Panc1 (cell line): Measurements from ENCODE around the gene HOXA11.

ENCODE experiments used
- CTCF ChIP-seq: fragments of 450-650 bp; IDR thresholded peaks from 2 replicates; pipeline ENCODE4 v1.5.1; 2017; ENCODE audit warnings: mild to moderate bottlenecking
- POLR2AphosphoS5 ChIP-seq: IDR thresholded peaks from 2 replicates; pipeline ENCODE4 v1.6.1; 2012; ENCODE audit warnings: mild to moderate bottlenecking, low read depth, low read length, moderate library complexity
- SIN3A ChIP-seq: IDR thresholded peaks from 2 replicates; pipeline ENCODE4 v1.6.1; 2012; ENCODE audit warnings: low read depth, mild to moderate bottlenecking, low read length, moderate library complexity, borderline replicate concordance; ENCODE audit not compliant: insufficient read depth
- TCF7L2 ChIP-seq: IDR thresholded peaks from 2 replicates; pipeline ENCODE4 v1.6.1; 2011; ENCODE audit warnings: mild to moderate bottlenecking, low read depth, low read length, inconsistent platforms

GRCh38 chr7:27181795-27182275, 3.2 kb downstream of the HOXA11 start:
- TF ChIP-seq CTCF (no peak), TCF7L2 (no peak), POLR2AphosphoS5 (no peak), SIN3A (no peak)
